Stimulated activated CD8-positive, alpha-beta memory T cell treated with anti-CD3 and anti-CD28 coated beads, Interleukin-2, amount 100 ng/mL, for 48 hours (primary cell): Measurements from ENCODE around the gene FGF12.

ENCODE experiments used
- DNase-seq, 2 donors: peaks; one replicate each; pipeline ENCODE4 v3.0.0-alpha.2; 2020; ENCODE audit warnings: low read depth in 2 of 2

The FGF12 gene

GRCh38 chr3:192261135-192261534 is 466.2 kb downstream of the FGF12 start:
- DNase-seq: no peak

GRCh38 chr3:192260116-192261010 is 467.0 kb downstream of the FGF12 start:
- DNase-seq: no peak

GRCh38 chr3:192259661-192260060 is 467.7 kb downstream of the FGF12 start:
- no peak for DNase-seq

DNA sequence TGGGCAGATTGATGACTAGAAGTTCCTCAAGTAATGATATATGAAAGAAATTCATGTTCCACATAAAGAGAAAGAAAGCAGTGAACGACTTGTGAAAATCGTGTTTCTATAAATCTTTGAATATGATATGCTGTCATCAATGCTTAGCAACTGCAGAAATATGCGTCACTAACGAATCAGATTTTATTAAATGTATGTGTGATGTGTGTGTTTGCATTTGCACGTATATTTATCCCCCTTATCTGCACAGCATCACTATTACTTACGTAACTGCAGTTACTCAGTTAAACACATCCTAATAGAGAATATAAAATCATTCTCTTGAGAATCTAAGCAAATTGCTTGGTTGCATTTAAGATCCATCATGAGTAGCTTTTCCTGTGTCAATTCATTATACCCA is 468.6 kb downstream of the FGF12 start:
- DNase-seq: no peak

GRCh38 chr3:192255839-192256238 is 471.5 kb downstream of the FGF12 start:
- DNase-seq: no peak

DNA sequence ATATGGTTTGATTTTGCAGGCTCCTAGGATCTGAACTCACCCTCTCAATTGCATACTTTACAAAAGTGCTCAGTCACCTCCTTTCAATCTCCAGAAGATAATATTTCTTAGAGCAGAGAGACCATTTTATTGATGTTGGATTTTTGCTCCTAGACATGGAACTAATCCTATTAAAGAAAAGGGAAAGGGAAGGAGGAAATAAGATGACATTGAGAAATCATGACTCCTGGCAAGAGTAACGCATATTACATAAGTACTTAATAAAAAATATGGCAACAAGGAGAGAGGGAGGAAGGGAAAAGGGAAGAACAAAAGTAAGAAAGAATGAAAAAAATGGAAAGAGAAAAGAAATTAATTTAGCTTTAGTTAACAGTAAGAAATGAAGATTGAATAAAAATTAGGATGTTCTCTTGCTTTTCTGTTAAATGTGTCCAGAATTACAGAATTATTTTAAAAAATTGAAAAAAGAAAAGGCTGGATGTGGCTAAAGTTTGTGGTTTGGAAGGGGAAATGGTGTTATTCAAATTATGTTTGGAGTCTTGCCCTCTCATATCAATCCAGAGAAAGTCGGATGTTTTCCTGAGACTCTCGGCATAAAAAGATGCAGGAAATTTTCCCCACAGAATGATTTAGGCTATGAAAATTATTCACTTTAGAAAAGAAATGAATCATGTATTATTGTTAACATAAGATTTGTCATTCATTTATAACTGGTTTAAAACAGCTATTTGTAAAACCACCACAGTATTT is 474.0 kb downstream of the FGF12 start:
- no peak for DNase-seq

DNA sequence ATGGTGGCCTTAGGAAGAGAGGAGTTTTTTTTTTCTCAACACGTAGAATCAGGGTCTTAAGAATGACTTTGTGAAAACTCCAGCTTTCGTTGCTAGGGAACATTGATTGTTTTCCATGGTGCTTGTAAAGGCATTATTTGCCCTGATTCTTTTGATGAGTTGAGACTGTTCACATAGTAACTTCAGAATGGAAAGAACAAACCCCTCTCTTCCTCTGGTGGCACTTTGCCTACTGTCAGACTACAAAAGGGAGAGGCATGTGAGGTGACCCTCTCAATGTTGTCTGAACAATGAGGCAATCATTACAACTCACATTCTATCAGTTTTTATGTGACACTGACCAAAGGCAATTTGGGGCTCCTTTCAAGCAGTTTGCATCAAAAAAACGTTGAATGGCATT is 477.8 kb downstream of the FGF12 start:
- DNase-seq: no peak

- DNase-seq: no peak
Observed at GRCh38 chr3:192246847-192247559, 480.3 kb downstream of the FGF12 start.

DNA sequence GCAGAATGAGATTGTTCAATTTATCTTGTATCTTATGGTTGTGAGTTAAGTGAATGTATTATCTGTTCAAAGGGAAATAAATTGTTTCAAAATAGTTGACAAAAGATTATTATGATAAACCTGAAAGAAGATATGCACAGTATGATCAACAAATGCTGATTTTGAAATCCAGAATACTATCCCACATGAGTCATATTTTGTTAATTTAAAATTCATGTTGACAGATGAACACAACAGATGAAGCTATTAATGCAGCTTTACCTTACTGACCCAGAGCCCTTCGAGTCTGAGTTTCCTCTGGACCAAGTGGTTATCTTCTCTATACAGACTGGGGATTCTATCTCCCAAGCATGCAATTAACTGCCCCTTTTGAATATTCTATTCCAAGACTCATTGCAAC is 482.8 kb downstream of the FGF12 start:
- no peak for DNase-seq

- DNase-seq: no peak
Observed at GRCh38 chr3:192239956-192240355, 487.4 kb downstream of the FGF12 start.

GRCh38 chr3:192237992-192238608 is 489.2 kb downstream of the FGF12 start:
- no peak for DNase-seq

GRCh38 chr3:192229866-192230265 is 497.5 kb downstream of the FGF12 start:
- no peak for DNase-seq

DNA sequence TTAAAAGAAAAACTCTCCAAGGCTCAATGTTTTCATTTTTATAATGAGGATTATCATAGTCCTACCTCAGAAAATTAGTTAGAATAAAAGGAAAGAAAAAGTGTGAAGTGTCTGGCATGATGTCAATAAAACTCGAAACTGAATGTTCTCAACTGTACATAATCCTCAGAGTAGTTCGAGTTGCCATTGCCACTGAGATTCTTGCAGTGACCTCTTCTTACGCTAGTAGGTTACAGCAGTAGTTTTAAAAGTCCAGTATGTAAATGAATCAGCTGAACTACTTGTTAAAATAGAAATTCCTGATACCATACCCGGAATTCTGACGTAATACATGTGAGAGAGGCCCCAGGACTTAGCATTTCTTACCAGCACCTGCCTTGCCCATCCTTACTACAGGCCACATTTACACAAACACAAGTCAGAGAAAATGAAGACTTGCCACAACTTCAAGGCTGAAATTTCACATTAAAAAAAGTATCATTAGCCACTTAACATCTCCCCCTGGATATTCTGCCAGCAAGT is 502.6 kb downstream of the FGF12 start:
- DNase-seq: no peak

DNA sequence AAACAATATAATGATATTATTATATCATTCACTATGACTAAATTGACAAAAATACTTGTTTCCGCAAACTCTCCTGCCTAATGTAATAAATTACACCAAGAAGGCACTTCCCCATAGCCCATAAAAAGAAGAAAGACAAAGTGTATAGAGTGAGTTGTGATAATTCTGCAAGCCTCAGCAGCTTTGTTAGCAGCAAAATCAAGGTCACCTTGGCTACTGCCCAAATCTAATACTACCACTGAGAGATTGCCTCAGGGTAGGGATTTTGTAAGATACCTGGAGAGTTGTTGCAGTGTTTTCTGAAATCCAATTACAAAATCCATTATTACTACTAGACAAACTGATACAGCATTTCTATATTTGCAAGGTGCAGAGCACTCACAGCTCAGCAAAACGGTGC is 503.5 kb downstream of the FGF12 start:
- DNase-seq: no peak

DNA sequence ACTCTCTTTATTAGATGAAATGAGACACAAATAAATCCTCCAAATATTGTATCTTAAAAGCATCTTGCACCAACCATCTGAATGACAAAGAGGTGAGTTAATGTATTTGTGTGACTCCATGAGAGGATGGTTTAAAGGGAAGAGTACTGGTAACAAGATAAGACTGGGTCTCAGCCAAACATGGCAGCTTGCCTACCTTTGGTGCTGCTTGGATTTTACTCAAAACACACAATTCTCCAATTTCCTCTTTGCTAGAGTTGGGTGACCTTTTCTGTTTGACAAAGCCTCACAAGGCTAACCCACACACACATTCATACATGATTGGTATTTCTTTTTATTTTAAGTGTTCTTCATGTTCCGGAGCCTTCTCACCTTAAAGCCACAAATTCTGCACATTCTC is 506.4 kb downstream of the FGF12 start:
- DNase-seq: no peak

DNA sequence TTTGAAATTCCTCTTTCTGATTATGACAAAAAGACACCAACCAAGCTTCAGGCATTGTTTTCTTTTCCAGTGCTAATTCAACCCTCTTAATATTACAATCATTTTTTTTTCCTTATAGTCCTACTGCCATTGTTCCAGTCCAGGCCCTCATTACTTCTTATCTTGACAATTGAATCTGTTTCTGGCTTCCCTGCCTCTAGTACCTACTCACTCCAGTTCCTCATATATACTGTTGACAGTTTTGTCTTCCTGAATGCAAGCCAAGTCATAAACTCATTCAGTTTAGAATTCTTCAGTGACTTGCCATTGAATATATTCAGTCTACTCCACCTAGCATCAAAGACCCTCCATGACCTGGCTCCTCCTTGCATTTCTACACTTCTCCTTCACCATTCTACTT is 507.4 kb downstream of the FGF12 start:
- no peak for DNase-seq

GRCh38 chr3:192216067-192216466 is 511.3 kb downstream of the FGF12 start:
- no peak for DNase-seq

DNA sequence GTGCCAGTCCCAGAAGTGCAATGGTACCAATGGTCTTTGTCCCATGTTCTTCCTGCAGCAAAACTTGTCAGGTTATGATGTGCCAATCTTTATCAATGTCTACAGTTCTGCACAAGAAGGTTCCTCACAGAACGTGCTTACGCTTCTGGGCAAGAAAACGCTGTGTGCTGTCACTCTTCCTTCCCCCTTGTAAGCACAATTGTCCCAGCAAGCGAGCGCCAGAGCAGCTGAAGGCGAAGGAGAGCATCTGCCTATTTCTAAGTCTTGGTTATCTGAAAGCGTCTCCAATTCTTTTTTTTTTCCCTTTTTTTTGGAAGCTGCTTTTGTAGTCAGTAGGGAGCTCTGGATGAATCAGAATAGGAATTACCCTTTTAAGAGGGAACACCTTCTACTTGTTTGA is 514.4 kb downstream of the FGF12 start:
- no peak for DNase-seq

DNA sequence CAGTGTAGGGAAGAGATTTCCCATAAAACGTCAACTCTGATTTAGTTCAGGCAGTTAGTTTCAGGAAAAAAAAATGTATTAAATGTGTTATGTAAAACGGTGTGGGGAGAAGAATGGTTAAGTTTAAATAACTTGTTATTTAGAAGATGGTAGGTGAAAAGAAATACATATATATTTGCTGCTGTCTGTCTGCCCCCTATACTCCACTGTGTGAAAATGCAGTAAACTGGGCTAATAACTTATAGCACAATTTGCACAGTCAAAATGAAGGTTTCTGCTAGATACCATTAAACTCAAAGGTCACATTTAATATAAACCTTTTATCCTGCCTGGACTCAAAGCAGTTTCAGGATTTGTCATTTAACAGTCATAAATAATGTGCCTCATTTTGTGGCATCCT is 515.0 kb downstream of the FGF12 start:
- DNase-seq: no peak

GRCh38 chr3:192207651-192208050 is 519.7 kb downstream of the FGF12 start:
- DNase-seq: no peak

DNA sequence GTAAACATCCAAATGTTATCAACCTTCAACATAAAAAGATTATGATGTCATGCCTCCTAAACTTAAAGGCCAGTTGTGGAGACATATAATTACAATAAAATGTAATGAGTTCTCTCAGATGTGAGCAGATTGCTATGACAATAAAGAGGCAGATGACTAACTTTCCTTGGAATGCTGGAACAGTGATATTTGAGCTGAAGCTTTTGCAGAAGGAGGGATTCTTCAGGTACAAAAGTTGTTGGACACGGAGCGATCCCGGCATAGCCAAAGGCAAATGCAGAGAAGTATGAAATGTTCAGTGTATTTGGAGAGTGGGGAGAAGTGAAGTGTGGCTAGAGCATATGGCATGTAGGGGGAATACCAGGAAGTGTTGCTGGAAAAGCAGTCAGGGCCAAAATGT is 520.1 kb downstream of the FGF12 start:
- no peak for DNase-seq

- DNase-seq: no peak
Observed at GRCh38 chr3:192194085-192194484, 533.3 kb downstream of the FGF12 start.
